Mucosa of rectum (tissue), 2 donors: ENCODE results near the gene ACTR2.

ENCODE experiments used
- H3K27ac ChIP-seq, 2 donors: one replicate each; pipeline ENCODE4 v1.7.0; 2013; ENCODE audit warnings: inconsistent platforms in 2 of 2, low read depth in 2 of 2, low read length in 2 of 2
- H3K27me3 ChIP-seq, 2 donors: one replicate each; pipeline ENCODE4 v1.7.0; 2013; ENCODE audit warnings: low read length in 2 of 2; ENCODE audit not compliant: control insufficient read depth in 2 of 2, insufficient read depth in 2 of 2
- H3K36me3 ChIP-seq, 2 donors: one replicate each; pipeline ENCODE4 v1.7.0; 2013; ENCODE audit warnings: low read length in 2 of 2; ENCODE audit not compliant: control insufficient read depth in 2 of 2, insufficient read depth in 2 of 2
- H3K4me1 ChIP-seq, 2 donors: one replicate each; pipeline ENCODE4 v1.7.0; 2013; ENCODE audit warnings: low read length in 2 of 2, mild to moderate bottlenecking in 1 of 2; ENCODE audit not compliant: control insufficient read depth in 2 of 2, insufficient read depth in 2 of 2
- H3K4me3 ChIP-seq, 2 donors: one replicate each; pipeline ENCODE4 v1.7.0; 2013; ENCODE audit warnings: low read length in 2 of 2
- H3K9ac ChIP-seq, 2 donors: one replicate each; pipeline ENCODE4 v1.7.0; 2013; ENCODE audit warnings: low read length in 2 of 2, low read depth in 1 of 2, mild to moderate bottlenecking in 1 of 2
- H3K9me3 ChIP-seq, 2 donors: one replicate each; pipeline ENCODE4 v1.7.0; 2013; ENCODE audit warnings: low read length in 2 of 2; ENCODE audit not compliant: control insufficient read depth in 2 of 2
- donor health status: healthy.
- donor health status: Normal muscosa, but diverticular disease.

ACTR2 gene

DNA sequence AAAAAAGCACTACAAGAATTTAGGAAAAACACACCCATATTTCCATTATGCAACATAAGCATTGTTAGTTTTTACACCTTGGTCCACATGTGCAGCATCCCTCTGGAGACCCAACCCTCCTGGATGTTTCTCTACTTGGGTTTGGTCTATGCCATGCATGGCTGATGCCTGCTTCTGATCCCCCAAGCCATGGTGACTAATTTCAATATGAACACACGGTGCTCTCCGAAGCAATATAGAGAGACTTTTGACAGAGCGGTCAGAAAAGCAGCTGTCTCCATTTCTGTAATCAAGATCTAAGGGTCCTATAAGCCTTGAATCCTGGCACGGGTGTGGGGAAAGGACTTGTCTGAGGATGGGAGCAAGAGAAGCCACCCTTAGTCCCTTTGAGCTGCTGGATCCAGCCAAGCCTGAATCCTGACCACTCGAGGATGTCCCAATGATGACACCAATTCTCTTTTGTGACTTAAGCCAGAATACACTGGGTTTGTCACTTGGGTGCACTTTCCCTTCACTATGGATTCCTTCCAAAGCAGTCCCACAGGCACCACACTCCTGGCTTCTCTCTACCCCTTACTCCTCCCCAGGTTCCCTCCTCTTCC is 91.5 kb downstream of the ACTR2 start:
- H3K36me3 ChIP-seq: peaks cover 12 to 21% of the 10 kb centered on the region in 2 donors
- H3K27me3 ChIP-seq: no peaks in the 10 kb centered on the region
- no peak overlapping the region for H3K4me3 ChIP-seq
- H3K9ac ChIP-seq: no peak overlapping the region
- H3K4me1 ChIP-seq: peaks cover 6 to 7% of the 10 kb centered on the region in 2 donors
- no peaks in the 10 kb centered on the region for H3K9me3 ChIP-seq
- H3K27ac ChIP-seq: peak overlapping the region; percentile 66 to 77

DNA sequence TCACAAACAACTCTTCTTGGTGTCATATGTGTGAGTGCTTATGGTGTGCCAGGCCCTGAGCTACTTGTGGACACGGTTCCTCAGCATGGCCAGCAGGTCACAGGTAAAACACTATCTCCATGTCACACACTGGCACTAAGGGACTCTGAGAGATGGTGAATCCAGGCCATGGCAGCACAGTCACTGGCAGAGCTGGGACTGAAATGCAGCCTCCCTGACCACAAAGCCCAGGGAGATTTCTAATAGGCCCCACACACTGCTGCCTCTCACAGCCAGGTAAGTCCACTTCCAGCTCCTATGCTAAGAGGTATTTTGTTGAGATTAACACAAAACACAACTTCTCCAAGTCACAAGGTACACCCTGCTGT is 92.0 kb downstream of the ACTR2 start:
- peaks cover 7 to 21% of the 10 kb centered on the region in 2 donors for H3K36me3 ChIP-seq
- no peaks in the 10 kb centered on the region for H3K27me3 ChIP-seq
- no peaks in the 10 kb centered on the region for H3K9me3 ChIP-seq
- H3K4me3 ChIP-seq: no peak overlapping the region
- H3K9ac ChIP-seq: no peak overlapping the region
- peaks cover 6 to 7% of the 10 kb centered on the region in 2 donors for H3K4me1 ChIP-seq
- peak overlapping the region; percentile 66 to 77 for H3K27ac ChIP-seq

DNA sequence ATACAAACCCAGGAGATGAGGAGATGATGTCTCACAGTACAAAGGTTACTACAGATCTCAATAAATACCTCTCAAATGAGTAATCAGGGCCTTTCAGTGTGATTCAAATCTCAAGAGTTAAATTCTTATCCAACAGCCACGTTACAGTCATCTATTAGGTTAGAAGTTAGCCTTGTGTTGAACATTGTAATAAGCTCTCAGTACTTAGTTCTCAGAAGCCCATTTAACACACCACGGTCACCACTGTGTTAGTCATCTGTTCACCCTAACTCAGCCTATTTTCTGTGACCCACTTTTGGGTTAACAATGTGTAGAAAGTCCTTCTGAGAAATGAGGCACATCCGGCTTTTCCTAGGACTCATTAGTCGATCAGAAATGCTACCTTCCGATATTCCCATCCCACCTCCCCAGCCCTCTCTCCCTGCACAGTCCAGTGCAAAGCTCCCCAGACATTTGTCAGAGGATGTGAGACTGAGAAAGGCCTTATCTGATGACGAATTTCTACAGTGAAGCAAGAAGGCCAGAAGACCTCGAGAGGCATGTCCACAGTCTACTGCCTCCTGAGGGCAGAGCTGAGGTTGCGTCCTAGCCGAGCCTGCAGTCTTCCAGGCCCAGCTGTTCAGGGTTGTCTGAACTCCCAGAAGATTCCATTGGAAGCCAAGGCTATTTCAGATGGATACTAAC is 92.6 kb downstream of the ACTR2 start:
- peak overlapping the region; percentile 43 to 51 for H3K27ac ChIP-seq

More for the DNA sequence above, 92.6 kb downstream of the ACTR2 start:
- Histone ChIP-seq H3K36me3 (peaks cover 6 to 18% of the 10 kb centered on the region in 2 donors), H3K4me1 (peaks cover 6 to 7% of the 10 kb centered on the region in 2 donors), H3K27me3 (no peaks in the 10 kb centered on the region), H3K9me3 (no peaks in the 10 kb centered on the region), H3K9ac (no peak overlapping the region), H3K4me3 (no peak overlapping the region)
